H9 (cell line): ENCODE measurements around the gene SMPX. TPM values are rescaled to one million over a fixed set of nuclear protein-coding genes. Genes with fewer than 3 reads are reported as not detected.

Source experiments
- DNase-seq: peaks from one replicate; pipeline ENCODE4 v3.0.0-alpha.2; 2017
- H2AFZ ChIP-seq: one replicate; pipeline ENCODE4 v1.6.1; 2013; ENCODE audit warnings: mild to moderate bottlenecking, low read length, control low read depth, moderate library complexity
- H2AK5ac ChIP-seq: 2 replicates; pipeline ENCODE4 v1.6.1; 2013; ENCODE audit warnings: low read length, control low read depth, mixed read lengths; ENCODE audit not compliant: insufficient read length
- H2BK120ac ChIP-seq: one replicate; pipeline ENCODE4 v1.6.1; 2013; ENCODE audit warnings: low read depth, mild to moderate bottlenecking, low read length, control low read depth, inconsistent platforms; ENCODE audit not compliant: poor library complexity, severe bottlenecking
- H2BK12ac ChIP-seq: 2 replicates; pipeline ENCODE4 v1.6.1; 2013; ENCODE audit warnings: low read length, control low read depth, mixed read lengths, low read depth; ENCODE audit not compliant: insufficient read length
- H2BK15ac ChIP-seq: 2 replicates; pipeline ENCODE4 v1.6.1; 2013; ENCODE audit warnings: low read depth, low read length, control low read depth
- H2BK20ac ChIP-seq: one replicate; pipeline ENCODE4 v1.6.1; 2013; ENCODE audit warnings: low read depth, mild to moderate bottlenecking, low read length, control low read depth, inconsistent platforms; ENCODE audit not compliant: poor library complexity, severe bottlenecking
- H2BK5ac ChIP-seq: 2 replicates; pipeline ENCODE4 v1.6.1; 2013; ENCODE audit warnings: low read length, control low read depth, mixed read lengths; ENCODE audit not compliant: insufficient read length
- H3K14ac ChIP-seq: 2 replicates; pipeline ENCODE4 v1.6.1; 2013; ENCODE audit warnings: low read length, control low read depth; ENCODE audit not compliant: insufficient read depth
- H3K18ac ChIP-seq: 2 replicates; pipeline ENCODE4 v1.6.1; 2013; ENCODE audit warnings: low read depth, mild to moderate bottlenecking, mixed read lengths, low read length, control low read depth; ENCODE audit not compliant: insufficient read length
- H3K23ac ChIP-seq: 2 replicates; pipeline ENCODE4 v1.6.1; 2013; ENCODE audit warnings: low read length, control low read depth, mixed read lengths, low read depth; ENCODE audit not compliant: insufficient read length
- H3K23me2 ChIP-seq: 2 replicates; pipeline ENCODE4 v1.6.1; 2013; ENCODE audit warnings: low read depth, mild to moderate bottlenecking, mixed read lengths, low read length, control low read depth; ENCODE audit not compliant: insufficient read length, poor library complexity, severe bottlenecking
- H3K27ac ChIP-seq: 2 replicates; pipeline ENCODE4 v1.5.1; 2013; ENCODE audit warnings: low read length, control low read depth, mixed read lengths, low read depth; ENCODE audit not compliant: insufficient read length
- H3K27me3 ChIP-seq: 2 replicates; pipeline ENCODE4 v1.6.1; 2013; ENCODE audit warnings: low read length, control low read depth, inconsistent platforms; ENCODE audit not compliant: insufficient read depth
- H3K4ac ChIP-seq: 2 replicates; pipeline ENCODE4 v1.6.1; 2013; ENCODE audit warnings: low read depth, mild to moderate bottlenecking, control low read depth, inconsistent platforms, low read length, moderate library complexity
- H3K4me1 ChIP-seq: 2 replicates; pipeline ENCODE4 v1.6.1; 2013; ENCODE audit warnings: low read length, control low read depth, inconsistent platforms; ENCODE audit not compliant: insufficient read depth
- H3K4me2 ChIP-seq: 2 replicates; pipeline ENCODE4 v1.6.1; 2013; ENCODE audit warnings: low read length, control low read depth, mixed read lengths; ENCODE audit not compliant: insufficient read length, insufficient read depth
- H3K56ac ChIP-seq: 2 replicates; pipeline ENCODE4 v1.6.1; 2013; ENCODE audit warnings: low read depth, mild to moderate bottlenecking, mixed read lengths, low read length, control low read depth; ENCODE audit not compliant: insufficient read length
- H3K79me1 ChIP-seq: 2 replicates; pipeline ENCODE4 v1.6.1; 2013; ENCODE audit warnings: low read depth, mild to moderate bottlenecking, moderate library complexity, low read length, control low read depth, inconsistent platforms; ENCODE audit not compliant: insufficient read depth, poor library complexity, severe bottlenecking
- H3K79me2 ChIP-seq: 2 replicates; pipeline ENCODE4 v1.6.1; 2013; ENCODE audit warnings: low read length, control low read depth, inconsistent platforms; ENCODE audit not compliant: insufficient read depth
- H3K9ac ChIP-seq: 2 replicates; pipeline ENCODE4 v1.6.1; 2013; ENCODE audit warnings: low read length, control low read depth, mixed read lengths; ENCODE audit not compliant: insufficient read length; ENCODE audit errors: extremely low read depth
- H3K9me3 ChIP-seq: one replicate; pipeline ENCODE4 v1.6.1; 2013; ENCODE audit warnings: low read depth, low read length, inconsistent platforms; ENCODE audit not compliant: control insufficient read depth
- H3T11ph ChIP-seq: one replicate; pipeline ENCODE4 v1.6.1; 2013; ENCODE audit warnings: mild to moderate bottlenecking, low read length, control low read depth, inconsistent platforms
- H4K20me1 ChIP-seq: one replicate; pipeline ENCODE4 v1.6.1; 2013; ENCODE audit not compliant: control insufficient read depth, insufficient read length, insufficient read depth
- H4K5ac ChIP-seq: 2 replicates; pipeline ENCODE4 v1.6.1; 2013; ENCODE audit warnings: low read depth, mild to moderate bottlenecking, mixed read lengths, low read length, control low read depth; ENCODE audit not compliant: insufficient read length
- H4K8ac ChIP-seq: replicated peaks from 2 replicates; pipeline ENCODE4 v1.6.1; 2013; ENCODE audit warnings: low read length, control low read depth, mixed read lengths, low read depth; ENCODE audit not compliant: insufficient read length
- H4K91ac ChIP-seq: 2 replicates; pipeline ENCODE4 v1.6.1; 2013; ENCODE audit warnings: low read depth, mild to moderate bottlenecking, moderate library complexity, mixed read lengths, low read length, control low read depth; ENCODE audit not compliant: insufficient read length
- H3K27ac Mint-ChIP-seq, 3 experiments: 2 replicates in 2 of 3; 3 replicates in 1 of 3; pipeline ENCODE4 v1.8.0; 2020 to 2021; ENCODE audit warnings: mixed read lengths in 3 of 3, mild to moderate bottlenecking in 1 of 3, moderate library complexity in 1 of 3
- H3K27me3 Mint-ChIP-seq: 2 replicates; pipeline ENCODE4 v1.8.0; 2021; ENCODE audit warnings: low read depth, mild to moderate bottlenecking, moderate library complexity, mixed read lengths
- H3K36me3 Mint-ChIP-seq, 3 experiments: 2 replicates in 2 of 3; 3 replicates in 1 of 3; pipeline ENCODE4 v1.8.0; 2020 to 2021; ENCODE audit warnings: low read depth in 3 of 3, mixed read lengths in 3 of 3; ENCODE audit not compliant: insufficient read depth in 1 of 3
- H3K4me1 Mint-ChIP-seq, 2 experiments: 2 replicates each; pipeline ENCODE4 v1.8.0; 2020; ENCODE audit warnings: mixed read lengths in 2 of 2
- H3K4me3 Mint-ChIP-seq, 2 experiments: 2 replicates in 1 of 2; 3 replicates in 1 of 2; pipeline ENCODE4 v1.8.0; 2020 to 2021; ENCODE audit warnings: mild to moderate bottlenecking in 2 of 2, mixed read lengths in 2 of 2, moderate library complexity in 1 of 2
- H3K9me3 Mint-ChIP-seq, 2 experiments: 2 replicates in 1 of 2; 3 replicates in 1 of 2; pipeline ENCODE4 v1.8.0; 2020; ENCODE audit warnings: mild to moderate bottlenecking in 2 of 2, mixed read lengths in 2 of 2, moderate library complexity in 1 of 2
- CTCF ChIP-seq: fragments of 200-600 bp; sonication (generic); conservative IDR thresholded peaks from 3 replicates; pipeline ENCODE4 v1.8.0; 2021; ENCODE audit warnings: antibody characterized with exemption, mild to moderate bottlenecking
- WGBS: extraction: QIAGEN DNeasy Blood & Tissue Kit; methylation state at CpG from one replicate; pipeline ENCODE4 v1.1.7; 2013; ENCODE audit warnings: missing lambda C conversion rate, low lambda C conversion rate, mixed read lengths; ENCODE audit not compliant: insufficient read length; ENCODE audit errors: extremely low coverage; 5-methylcytosine and 5-hydroxymethylcytosine counted together
- total RNA-seq: library from RNA; stranded (reverse); gene quantifications from 2 replicates; pipeline ENCODE4 v1.2.1, GENCODE V29; 2021

The SMPX gene
- total RNA-seq, 1 experiment from 2014 or later: not detected

- no peak for DNase-seq
- Histone ChIP-seq H3K4me1 (no peaks in the 10 kb centered on the region), H3K9ac (no peak overlapping the region), H2AK5ac (no peak overlapping the region), H3K79me2 (no peaks in the 10 kb centered on the region), H2BK12ac (no peak overlapping the region), H3K4me2 (no peak overlapping the region), H4K8ac (no peak overlapping the region), H2BK5ac (no peak overlapping the region), H2BK20ac (no peak overlapping the region), H3K14ac (no peak overlapping the region), H3K23me2 (no peaks in the 10 kb centered on the region), H3K18ac (no peak overlapping the region), H2AFZ (no peak overlapping the region), H4K91ac (no peak overlapping the region), H3T11ph (no peak overlapping the region), H3K56ac (no peak overlapping the region), H3K27ac (no peak overlapping the region), H2BK120ac (no peak overlapping the region), H4K20me1 (no peaks in the 10 kb centered on the region), H4K5ac (no peak overlapping the region), H3K9me3 (no peaks in the 10 kb centered on the region), H2BK15ac (no peak overlapping the region), H3K4ac (no peak overlapping the region), H3K79me1 (no peaks in the 10 kb centered on the region), H3K27me3 (no peaks in the 10 kb centered on the region), H3K23ac (no peak overlapping the region)
- Mint-ChIP-seq H3K36me3 (peaks cover 2 to 14% (median 2%) of the 10 kb centered on the region in 3 experiments; a peak in 4 of 7 replicates), H3K27ac (no peak overlapping the region), H3K27me3 (no peaks in the 10 kb centered on the region; the same call in 1 of the 2 replicates), H3K4me3 (no peak overlapping the region), H3K9me3 (peaks cover 16 to 57% of the 10 kb centered on the region in 2 experiments; a peak in 4 of 5 replicates), H3K4me1 (peaks cover 2 to 6% of the 10 kb centered on the region in 2 experiments; a peak in 3 of 4 replicates)
- TF ChIP-seq CTCF: no peak
- WGBS: no CpG with 5 or more reads among the region's 2 CpGs
Observed at GRCh38 chrX:21711848-21712197, 46.1 kb downstream of the SMPX start.
